Suppressor macrophage (primary cell): ENCODE measurements around the gene NOTCH3.
A peak's percentile ranks its signal among the peaks of the same experiment; 100 is the strongest.

Source experiments
- DNase-seq, 4 experiments: peaks; one replicate each; pipeline ENCODE4 v3.0.0-alpha.2; 2020 to 2022
- total RNA-seq, 17 experiments: gene quantifications; one replicate each; lab custom pipeline; 2026; ENCODE audit warnings: mixed read lengths in 6 of 17, inconsistent platforms in 3 of 17; lab: John Stamatoyannopoulos, UW

The NOTCH3 gene
- total RNA-seq, result 3.9 to 33.5 (median 12.0) reads per million in 17 experiments

- DNase-seq, result peak in 2 of 4 experiments; percentile 53 to 67
Observed at GRCh38 chr19:15200553-15201364, at the start of gene NOTCH3. Gene NOTCH3 (minus strand): TSS chr19:15200995. CDS start chr19:15200905, 90 bp downstream.

- no peak for DNase-seq
Observed at GRCh38 chr19:15250640-15250993, 49.8 kb upstream of the NOTCH3 start.

- no peak for DNase-seq
Observed at GRCh38 chr19:15249972-15250639, 49.3 kb upstream of the NOTCH3 start.

- DNase-seq, result no peak
Observed at GRCh38 chr19:15249528-15249874, 48.7 kb upstream of the NOTCH3 start.

- peak in 1 of 4 experiments; percentile 20 for DNase-seq
Observed at GRCh38 chr19:15248648-15249527, 48.1 kb upstream of the NOTCH3 start.

- DNase-seq, result no peak
Observed at GRCh38 chr19:15248106-15248505, 47.3 kb upstream of the NOTCH3 start.

GRCh38 chr19:15247107-15248014 is 46.6 kb upstream of the NOTCH3 start:
- no peak for DNase-seq

- no peak for DNase-seq
Observed at GRCh38 chr19:15246198-15246481, 45.3 kb upstream of the NOTCH3 start.

- no peak for DNase-seq
Observed at GRCh38 chr19:15245370-15246197, 44.8 kb upstream of the NOTCH3 start.

- DNase-seq, result no peak
Observed at GRCh38 chr19:15244808-15245207, 44.0 kb upstream of the NOTCH3 start.

GRCh38 chr19:15244106-15244803 is 43.5 kb upstream of the NOTCH3 start:
- DNase-seq, result no peak

- no peak for DNase-seq
Observed at GRCh38 chr19:15243236-15243957, 42.6 kb upstream of the NOTCH3 start.

GRCh38 chr19:15241259-15241910 is 40.6 kb upstream of the NOTCH3 start:
- no peak for DNase-seq

- DNase-seq, result no peak
Observed at GRCh38 chr19:15240515-15240914, 39.7 kb upstream of the NOTCH3 start.

GRCh38 chr19:15239337-15239949 is 38.6 kb upstream of the NOTCH3 start:
- DNase-seq, result no peak

- DNase-seq, result no peak
Observed at GRCh38 chr19:15238639-15239155, 37.9 kb upstream of the NOTCH3 start.

GRCh38 chr19:15237759-15238638 is 37.2 kb upstream of the NOTCH3 start:
- DNase-seq, result no peak

GRCh38 chr19:15236886-15237285 is 36.1 kb upstream of the NOTCH3 start:
- DNase-seq, result no peak
